HCT116 (cell line): ENCODE data around the gene SYN1. TPM values are rescaled to one million over a fixed set of nuclear protein-coding genes. Genes with fewer than 3 reads are reported as not detected.

ENCODE experiments used
- ATAC-seq: fragments of 200-7000 bp; cut with Tn5 transposase; 2 replicates; pipeline ENCODE4 v1.9.1; 2020; ENCODE audit warnings: mild to moderate bottlenecking, moderate library complexity
- BruUV-seq: library from RNA; stranded (reverse); fragments of 400-500 nt; replicated peaks from 2 replicates; lab custom pipeline; 2021; lab: Mats Ljungman, UMichigan
- CTCF ChIA-PET: fragments of 300-600 bp; sonication (Branson Sonifier 250); formaldehyde crosslinking; loops from one replicate; lab custom pipeline; 2021; ENCODE audit warnings: antibody characterized with exemption; lab: Charles Lee
- POLR2A ChIA-PET: fragments of 300-600, 350-600 bp; sonication (Branson Sonifier 250); formaldehyde crosslinking; loops from one replicate; lab custom pipeline; 2021; ENCODE audit warnings: antibody characterized with exemption; lab: Charles Lee
- RAD21 ChIA-PET, 2 experiments: fragments of 300-600 bp; sonication (Branson Sonifier 250); formaldehyde crosslinking; loops; one replicate each; lab custom pipeline; 2023; ENCODE audit warnings: low total read pairs in 2 of 2; ENCODE audit not compliant: uncharacterized antibody in 2 of 2, unreplicated experiment in 2 of 2, low non-redundant PET in 1 of 2; lab: Charles Lee
- DNase-seq: peaks from one replicate; pipeline ENCODE4 v3.0.0-alpha.2; 2010; ENCODE audit warnings: low read depth, low spot score
- H2AFZ ChIP-seq: fragments of 200-600 bp; shearing (Covaris generic), sonication (generic); 2 replicates; pipeline ENCODE4 v1.6.1; 2017; ENCODE audit warnings: low read depth, mixed run types, mixed read lengths, antibody characterized with exemption, low read length; ENCODE audit not compliant: poor library complexity, severe bottlenecking
- H3K27ac ChIP-seq: 2 replicates; pipeline ENCODE4 v1.5.1; 2012; ENCODE audit warnings: low read depth, low read length
- H3K27me3 ChIP-seq: fragments of 200-600 bp; sonication (generic); 2 replicates; pipeline ENCODE4 v1.6.1; 2016; ENCODE audit warnings: mixed run types, low read length, mixed read lengths; ENCODE audit not compliant: insufficient read depth
- H3K36me3 ChIP-seq, 2 experiments: fragments of 200-500 bp in 1 of 2; fragments of 200-600 bp in 1 of 2; sonication (Bioruptor generic) in 1 of 2; sonication (generic) in 1 of 2; 2 replicates each; pipeline versions ENCODE4 v1.5.1 to v1.6.1; 2014 to 2016; ENCODE audit warnings: low read length in 2 of 2, inconsistent platforms in 1 of 2, mixed read lengths in 1 of 2, mixed run types in 1 of 2; ENCODE audit not compliant: insufficient read depth in 2 of 2, control insufficient read depth in 1 of 2
- H3K4me1 ChIP-seq, 2 experiments: fragments of 200-600 bp in 1 of 2; sonication (generic) in 1 of 2; 2 replicates each; pipeline versions ENCODE4 v1.5.1 to v1.6.1; 2012 to 2017; ENCODE audit warnings: low read length in 2 of 2, inconsistent platforms in 1 of 2, mild to moderate bottlenecking in 1 of 2, mixed read lengths in 1 of 2, mixed run types in 1 of 2, moderate library complexity in 1 of 2; ENCODE audit not compliant: insufficient read depth in 2 of 2, control insufficient read depth in 1 of 2
- H3K4me2 ChIP-seq: fragments of 200-600 bp; sonication (generic); 2 replicates; pipeline ENCODE4 v1.6.1; 2017; ENCODE audit warnings: mixed run types, low read length, mixed read lengths
- H3K4me3 ChIP-seq, 2 experiments: fragments of 200-600 bp in 1 of 2; sonication (generic) in 1 of 2; replicated peaks in 1 of 2; 2 replicates each; pipeline ENCODE4 v1.5.1; 2011 to 2016; ENCODE audit warnings: low read length in 2 of 2, control low read depth in 1 of 2, low read depth in 1 of 2, mild to moderate bottlenecking in 1 of 2, mixed read lengths in 1 of 2, mixed run types in 1 of 2
- H3K79me2 ChIP-seq: fragments of 200-600 bp; sonication (generic); 2 replicates; pipeline ENCODE4 v1.6.1; 2017; ENCODE audit warnings: mild to moderate bottlenecking, mixed run types, low read length, moderate library complexity, mixed read lengths; ENCODE audit not compliant: insufficient read depth
- H3K9ac ChIP-seq: fragments of 200-600 bp; sonication (generic); 2 replicates; pipeline ENCODE4 v1.6.1; 2016; ENCODE audit warnings: low read length, mixed read lengths
- H3K9me2 ChIP-seq: fragments of 200-600 bp; sonication (generic), shearing (Covaris generic); 2 replicates; pipeline ENCODE4 v1.6.1; 2017; ENCODE audit warnings: mixed run types, mild to moderate bottlenecking, moderate library complexity; ENCODE audit not compliant: insufficient read depth
- H3K9me3 ChIP-seq, 2 experiments: fragments of 200-500 bp in 1 of 2; fragments of 200-600 bp in 1 of 2; sonication (Bioruptor generic) in 1 of 2; sonication (generic) in 1 of 2; 2 replicates each; pipeline ENCODE4 v1.6.1; 2014 to 2017; ENCODE audit warnings: low read length in 2 of 2, mixed read lengths in 2 of 2, inconsistent platforms in 1 of 2, low read depth in 1 of 2, mild to moderate bottlenecking in 1 of 2, mixed run types in 1 of 2, moderate library complexity in 1 of 2; ENCODE audit not compliant: control insufficient read depth in 1 of 2, insufficient read depth in 1 of 2
- H4K20me1 ChIP-seq: fragments of 200-600 bp; sonication (generic), shearing (Covaris generic); 2 replicates; pipeline ENCODE4 v1.6.1; 2017; ENCODE audit warnings: mixed run types, mild to moderate bottlenecking, moderate library complexity; ENCODE audit not compliant: insufficient read depth
- CEBPB ChIP-seq: IDR thresholded peaks from 2 replicates; pipeline ENCODE4 v1.6.1; 2012; ENCODE audit warnings: low read depth
- ELF1 ChIP-seq: IDR thresholded peaks from 2 replicates; pipeline ENCODE4 v1.6.1; 2012; ENCODE audit warnings: low read depth, borderline replicate concordance
- EZH2 ChIP-seq: fragments of 200-600 bp; sonication (generic); IDR thresholded peaks from 2 replicates; pipeline ENCODE4 v1.6.1; 2017; ENCODE audit warnings: antibody characterized with exemption, mixed run types
- FOSL1 ChIP-seq: IDR thresholded peaks from 2 replicates; pipeline ENCODE4 v1.6.1; 2012; ENCODE audit warnings: low read depth
- JUND ChIP-seq: IDR thresholded peaks from 2 replicates; pipeline ENCODE4 v1.6.1; 2012
- RAD21 ChIP-seq: IDR thresholded peaks from 2 replicates; pipeline ENCODE4 v1.6.1; 2012; ENCODE audit warnings: low read depth, mild to moderate bottlenecking
- SIN3A ChIP-seq: IDR thresholded peaks from 2 replicates; pipeline ENCODE4 v1.6.1; 2012; ENCODE audit warnings: low read depth
- SP1 ChIP-seq: IDR thresholded peaks from 2 replicates; pipeline ENCODE4 v1.6.1; 2012; ENCODE audit warnings: low read depth
- TCF7L2 ChIP-seq: IDR thresholded peaks from 2 replicates; pipeline ENCODE4 v1.7.0; 2011; ENCODE audit warnings: borderline replicate concordance, inconsistent platforms; ENCODE audit not compliant: insufficient read depth, insufficient read length; ENCODE audit errors: extremely low read depth
- YY1 ChIP-seq: IDR thresholded peaks from 2 replicates; pipeline ENCODE4 v1.6.1; 2011; ENCODE audit warnings: low read length, low read depth, moderate library complexity, mild to moderate bottlenecking; ENCODE audit not compliant: insufficient replicate concordance; ENCODE audit errors: extremely low read depth
- ZFX ChIP-seq: fragments of 450-650 bp; IDR thresholded peaks from 2 replicates; pipeline ENCODE4 v1.6.1; 2017
- ZNF274 ChIP-seq: fragments of 200-500 bp; sonication (Bioruptor generic); IDR thresholded peaks from 2 replicates; pipeline ENCODE4 v1.6.1; 2014; ENCODE audit warnings: mild to moderate bottlenecking, low read depth, low read length, inconsistent platforms
- intact Hi-C: fragments of 100-400 bp; cut with micrococcal nuclease; formaldehyde crosslinking; loops from 2 replicates; pipeline ENCODE4 v1.10.0; 2022
- total RNA-seq: library from RNA; stranded (reverse); gene quantifications from one replicate; pipeline ENCODE4 v1.2.1, GENCODE V29; 2021; ENCODE audit not compliant: unreplicated experiment
- TF ChIP-seq, protein P1 (sequence below), 3 experiments: fragments of 200-600 bp in 1 of 3; sonication (generic) in 1 of 3; IDR thresholded peaks in 2 of 3; conservative IDR thresholded peaks in 1 of 3; 2 replicates each; pipeline ENCODE4 v1.5.1; 2012 to 2017; ENCODE audit warnings: low read depth in 2 of 3, low read length in 2 of 3, antibody characterized with exemption in 1 of 3, borderline replicate concordance in 1 of 3, control low read depth in 1 of 3, mild to moderate bottlenecking in 1 of 3, mixed read lengths in 1 of 3, mixed run types in 1 of 3, moderate library complexity in 1 of 3; ENCODE audit not compliant: insufficient read depth in 1 of 3
- TF ChIP-seq, protein P2 (sequence below): IDR thresholded peaks from 2 replicates; pipeline ENCODE4 v1.6.1; 2012
- TF ChIP-seq, protein P3 (sequence below): IDR thresholded peaks from 2 replicates; pipeline ENCODE4 v1.6.1; 2012

The SYN1 gene
- total RNA-seq, 1 experiment from 2014 or later = 0.86 TPM

DNA sequence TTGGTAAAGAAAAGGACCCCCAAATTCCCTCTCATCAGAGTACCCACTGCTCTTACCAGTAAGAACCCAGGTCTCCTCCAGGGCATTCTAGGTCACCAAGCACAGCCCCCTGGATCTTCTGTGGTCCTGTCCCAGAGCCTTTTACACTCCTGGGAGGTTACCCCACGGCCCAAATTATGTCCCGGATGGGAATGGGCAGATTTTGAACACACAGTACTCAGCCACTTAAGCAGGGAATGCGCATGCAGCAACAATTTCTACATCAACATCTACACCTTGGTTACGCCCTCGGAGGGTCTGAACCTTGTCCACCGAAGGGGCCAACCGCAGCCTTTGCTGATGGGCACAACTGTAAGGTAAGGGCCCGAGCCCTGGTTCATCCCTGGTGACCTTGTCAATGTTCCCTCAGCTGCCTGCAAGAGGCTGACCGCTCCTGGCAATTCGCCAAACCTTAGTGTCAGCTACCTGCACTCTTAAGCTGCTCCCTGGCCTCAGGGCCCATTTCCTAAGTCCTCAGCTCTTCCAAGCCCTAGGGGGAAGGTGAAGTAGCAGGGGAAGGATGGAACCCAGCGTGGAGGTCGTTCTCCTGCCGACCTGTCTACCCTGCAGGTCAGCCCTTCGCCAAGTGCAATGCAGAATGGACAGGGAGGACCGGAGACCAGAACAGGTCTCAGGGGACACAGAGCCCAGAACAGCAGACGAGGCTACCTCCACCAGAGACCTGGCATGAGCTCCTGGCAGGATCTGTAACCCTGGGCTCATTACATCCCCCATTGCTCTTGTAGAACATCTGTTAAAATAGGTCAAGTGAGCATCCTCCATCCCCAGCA, 31.5 kb downstream of the SYN1 start:
- DNase-seq (no peak), ATAC-seq (no peak)
- Histone ChIP-seq H3K27ac (no peak overlapping the region), H4K20me1 (no peaks in the 10 kb centered on the region), H3K4me1 (peaks cover 0 to 8% of the 10 kb centered on the region in 2 experiments; a peak in 2 of 4 replicates), H3K27me3 (no peaks in the 10 kb centered on the region), H3K36me3 (peaks cover 3 to 6% of the 10 kb centered on the region in 2 experiments; a peak in 1 of 4 replicates), H2AFZ (no peak overlapping the region), H3K9me2 (no peaks in the 10 kb centered on the region), H3K4me3 (no peak overlapping the region), H3K4me2 (no peak overlapping the region), H3K9ac (no peak overlapping the region), H3K79me2 (peaks cover 12% of the 10 kb centered on the region), H3K9me3 (no peaks in the 10 kb centered on the region)
- ChIA-PET POLR2A (no interaction called here), CTCF (no interaction called here), RAD21 (no interaction called here)
- TF ChIP-seq, protein P1, sequence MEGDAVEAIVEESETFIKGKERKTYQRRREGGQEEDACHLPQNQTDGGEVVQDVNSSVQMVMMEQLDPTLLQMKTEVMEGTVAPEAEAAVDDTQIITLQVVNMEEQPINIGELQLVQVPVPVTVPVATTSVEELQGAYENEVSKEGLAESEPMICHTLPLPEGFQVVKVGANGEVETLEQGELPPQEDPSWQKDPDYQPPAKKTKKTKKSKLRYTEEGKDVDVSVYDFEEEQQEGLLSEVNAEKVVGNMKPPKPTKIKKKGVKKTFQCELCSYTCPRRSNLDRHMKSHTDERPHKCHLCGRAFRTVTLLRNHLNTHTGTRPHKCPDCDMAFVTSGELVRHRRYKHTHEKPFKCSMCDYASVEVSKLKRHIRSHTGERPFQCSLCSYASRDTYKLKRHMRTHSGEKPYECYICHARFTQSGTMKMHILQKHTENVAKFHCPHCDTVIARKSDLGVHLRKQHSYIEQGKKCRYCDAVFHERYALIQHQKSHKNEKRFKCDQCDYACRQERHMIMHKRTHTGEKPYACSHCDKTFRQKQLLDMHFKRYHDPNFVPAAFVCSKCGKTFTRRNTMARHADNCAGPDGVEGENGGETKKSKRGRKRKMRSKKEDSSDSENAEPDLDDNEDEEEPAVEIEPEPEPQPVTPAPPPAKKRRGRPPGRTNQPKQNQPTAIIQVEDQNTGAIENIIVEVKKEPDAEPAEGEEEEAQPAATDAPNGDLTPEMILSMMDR (IDR thresholded peaks at IDR 0.05 in 2 of 3, conservative IDR thresholded peaks at IDR 0.05 in 1 of 3; ENCODE audit: borderline replicate concordance in 1 of 3, insufficient read depth in 1 of 3, low read depth in 2 of 3, low read length in 2 of 3) = no peak
- TF ChIP-seq TCF7L2 = no peak
- TF ChIP-seq EZH2 = no peak
- TF ChIP-seq JUND = no peak
- TF ChIP-seq ELF1 = no peak
- TF ChIP-seq SIN3A = no peak
- TF ChIP-seq FOSL1 = no peak
- no peak for TF ChIP-seq CEBPB
- TF ChIP-seq ZNF274 = no peak
- TF ChIP-seq, protein P2, sequence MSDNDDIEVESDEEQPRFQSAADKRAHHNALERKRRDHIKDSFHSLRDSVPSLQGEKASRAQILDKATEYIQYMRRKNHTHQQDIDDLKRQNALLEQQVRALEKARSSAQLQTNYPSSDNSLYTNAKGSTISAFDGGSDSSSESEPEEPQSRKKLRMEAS = no peak
- TF ChIP-seq, protein P3, sequence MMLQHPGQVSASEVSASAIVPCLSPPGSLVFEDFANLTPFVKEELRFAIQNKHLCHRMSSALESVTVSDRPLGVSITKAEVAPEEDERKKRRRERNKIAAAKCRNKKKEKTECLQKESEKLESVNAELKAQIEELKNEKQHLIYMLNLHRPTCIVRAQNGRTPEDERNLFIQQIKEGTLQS = no peak
- TF ChIP-seq RAD21 = no peak
- no peak for TF ChIP-seq YY1
- TF ChIP-seq ZFX = no peak
- no peak for TF ChIP-seq SP1
- BruUV-seq = no TSS peak
- intact Hi-C loops = no loop called here
